HL-60/S4 (cell line): ENCODE results near the gene GNB5.

ENCODE experiments used
- in situ Hi-C: fragments of 300-500 bp; cut with MboI; formaldehyde crosslinking; loops from 2 replicates; pipeline ENCODE4 v1.14.3; 2022; ENCODE audit warnings: low sequenced_read_pairs

The GNB5 gene

DNA sequence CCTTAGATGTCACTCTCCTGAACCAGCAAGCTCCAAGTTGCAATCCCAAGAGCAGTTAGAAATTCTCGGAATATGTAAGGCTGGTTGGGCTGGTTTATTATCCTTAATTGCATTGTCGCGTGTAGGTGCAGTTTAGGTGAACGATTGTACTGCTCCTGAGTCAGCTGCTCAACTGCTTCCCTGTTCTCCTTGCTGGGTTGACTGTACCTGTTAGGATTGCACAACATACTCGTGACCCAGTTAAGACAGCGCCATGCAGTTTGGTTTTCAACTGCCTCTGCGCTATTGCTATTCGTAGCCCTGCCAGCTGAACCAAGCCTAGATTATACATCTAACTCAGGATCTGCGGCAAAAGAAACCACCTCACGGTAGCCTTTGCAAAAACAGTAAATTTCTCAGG is 119.6 kb downstream of the GNB5 start:
- in situ Hi-C loops, result no loop called here

DNA sequence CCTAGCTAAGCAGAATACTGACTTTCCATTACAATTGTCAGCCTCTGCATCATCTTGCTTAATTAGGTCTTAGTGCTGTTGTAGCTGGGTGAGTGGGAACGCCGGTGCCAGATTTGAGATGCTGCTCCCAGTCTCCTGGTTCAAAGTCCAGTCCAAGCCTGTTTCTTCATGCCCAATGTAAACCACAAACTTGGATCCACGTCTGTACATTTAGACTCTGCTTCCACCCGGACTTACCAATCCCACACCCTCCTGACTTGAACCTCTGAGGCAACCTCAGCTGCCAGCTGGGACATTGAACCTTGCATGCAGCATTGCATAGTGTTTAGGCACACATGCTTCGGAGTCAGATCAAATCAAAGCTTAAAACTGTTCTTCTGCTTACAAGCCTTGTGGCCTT is 121.6 kb downstream of the GNB5 start:
- in situ Hi-C loops, result no loop called here

DNA sequence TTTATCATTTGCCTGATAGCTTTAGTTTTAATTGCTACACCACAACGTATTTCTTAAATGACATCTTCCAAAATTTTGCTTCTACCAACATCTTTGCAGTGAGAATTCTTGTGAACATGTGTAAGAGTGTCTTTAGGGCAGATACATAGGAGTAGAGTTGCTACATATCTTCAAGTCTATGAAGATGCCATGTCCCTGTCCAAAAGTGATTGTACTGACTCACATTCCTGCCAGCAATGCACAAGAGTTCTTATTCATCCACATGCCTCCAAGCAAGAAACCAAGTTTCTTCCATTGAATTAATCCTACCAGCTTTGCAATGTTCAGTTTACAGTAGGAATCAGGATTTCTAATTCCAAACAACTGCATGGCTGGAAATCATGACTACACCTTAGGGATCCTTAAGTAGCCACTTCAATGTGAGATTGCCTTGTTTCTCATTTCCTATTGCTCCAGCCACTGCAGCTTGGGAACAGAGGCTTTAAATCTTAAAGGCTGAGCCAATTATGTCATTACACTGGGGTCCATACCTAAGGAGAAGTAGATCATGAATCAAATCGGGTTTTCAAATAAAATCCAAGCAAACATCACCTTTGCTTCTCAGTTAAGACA is 123.1 kb downstream of the GNB5 start:
- in situ Hi-C loops, result no loop called here

DNA sequence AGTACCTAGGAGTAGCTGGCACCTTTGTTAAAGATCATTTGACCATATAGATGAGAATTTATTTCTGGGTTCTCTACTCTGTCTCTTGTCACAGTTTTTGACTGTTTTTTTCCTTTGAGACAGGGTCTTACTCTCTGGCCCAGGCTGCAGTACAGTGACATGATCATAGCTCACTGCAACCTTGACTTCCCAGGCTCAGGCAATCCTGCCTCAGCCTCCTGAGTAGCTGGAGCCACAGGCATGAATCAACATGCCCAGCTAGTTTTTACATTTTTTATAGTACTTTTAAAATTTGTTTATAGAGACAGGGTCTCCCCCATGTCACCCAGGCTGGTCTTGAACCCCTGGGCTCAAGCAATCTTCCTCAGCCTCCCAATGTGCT is 123.7 kb downstream of the GNB5 start:
- in situ Hi-C loops, result no loop called here

DNA sequence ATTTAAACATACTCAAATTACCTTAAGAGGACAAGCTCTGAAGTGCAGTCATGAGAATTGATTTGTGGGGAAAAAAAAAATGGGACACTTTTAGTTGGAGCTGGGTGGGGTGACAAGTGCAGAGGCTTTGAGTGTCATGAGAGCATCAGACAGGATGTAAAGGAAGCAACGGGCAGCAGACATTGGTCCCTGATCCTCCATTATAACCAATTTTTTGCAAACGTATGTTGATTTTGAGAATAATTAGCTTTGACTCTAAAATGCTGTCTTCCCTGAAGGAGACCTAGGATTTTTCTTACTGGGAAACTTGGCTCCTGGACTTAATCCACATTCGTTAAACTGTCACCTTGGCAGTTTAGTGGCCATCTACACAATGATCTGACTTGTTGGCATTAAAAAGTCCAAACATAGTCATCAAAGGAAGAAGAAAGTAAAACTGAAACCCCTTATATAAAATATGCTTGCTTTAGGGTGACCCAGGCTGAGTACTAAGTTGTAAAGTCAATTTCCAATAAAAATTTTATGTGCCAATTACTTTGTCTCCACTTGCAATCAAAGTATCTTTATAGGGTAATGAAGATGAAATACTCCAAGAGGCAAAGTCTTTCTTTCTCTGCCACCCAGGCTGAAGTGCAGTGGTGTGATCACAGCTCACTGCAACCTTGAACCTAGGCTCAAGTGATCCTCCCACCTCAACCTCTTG is 124.2 kb downstream of the GNB5 start:
- in situ Hi-C loops, result no loop called here
